HG02973 (cell line): ENCODE data around the gene IRGM.

Experiments used
- ATAC-seq: cut with Tn5 transposase; IDR thresholded peaks from one replicate; pipeline ENCODE4 v1.9.1; 2021; ENCODE audit warnings: moderate library complexity; ENCODE audit not compliant: unreplicated experiment

IRGM gene

DNA sequence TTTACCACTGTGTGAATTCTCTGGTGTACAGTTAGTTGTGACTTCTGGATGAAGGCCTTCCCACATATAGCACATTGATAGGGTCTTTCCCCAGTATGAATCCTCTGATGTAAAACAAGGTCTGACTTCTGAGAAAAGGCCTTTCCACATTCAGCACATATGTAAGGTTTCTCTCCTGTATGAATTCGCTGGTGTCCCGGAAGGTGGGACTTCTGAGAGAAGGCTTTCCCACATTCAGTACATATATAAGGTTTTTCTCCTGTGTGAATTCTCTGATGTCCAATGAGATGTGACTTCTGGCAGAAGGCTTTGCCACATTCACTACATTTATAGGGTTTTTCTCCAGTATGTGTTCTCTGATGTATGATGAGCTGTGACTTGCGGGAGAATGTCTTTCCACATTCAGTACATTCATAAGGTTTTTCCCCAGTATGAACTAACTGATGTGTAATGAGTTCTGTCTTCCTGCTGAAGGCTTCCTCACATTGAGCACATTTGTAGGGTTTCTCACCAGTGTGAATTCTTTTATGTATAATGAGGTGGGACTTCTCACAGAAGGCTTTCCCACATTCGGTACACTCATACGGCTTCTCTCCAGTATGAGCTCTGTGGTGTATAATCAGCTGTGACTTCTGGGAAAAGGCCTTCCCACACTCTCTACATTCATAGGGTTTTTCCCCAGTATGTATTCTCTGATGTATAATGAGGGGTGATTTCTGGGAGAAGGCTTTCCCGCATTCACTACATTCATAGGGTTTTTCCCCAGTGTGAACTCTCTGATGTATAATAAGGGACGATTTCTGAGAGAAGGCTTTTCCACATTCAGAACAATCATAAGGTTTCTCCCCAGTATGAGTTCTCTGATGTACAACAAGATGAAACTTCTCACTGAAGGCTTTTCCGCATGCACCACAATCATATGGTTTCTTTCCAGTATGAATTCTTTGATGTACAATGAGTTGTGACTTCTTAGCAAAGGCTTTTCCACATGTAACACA, 49.4 kb downstream of the IRGM start:
- no peak for ATAC-seq
